ENCODE results near the gene SYCP1. TPM values are rescaled to one million over a fixed set of nuclear protein-coding genes. Genes with fewer than 3 reads are reported as not detected.

The SYCP1 gene
- total RNA-seq, 1 donor from 2014 or later = not detected

GRCh38 chr1:115036814-115037507 is 182.3 kb downstream of the SYCP1 start:
- DNase-seq (ENCODE audit: missing footprints) (no peak), ATAC-seq (peak; percentile 56)
- intact Hi-C loops (cut with DNase I) = no loop called here

GRCh38 chr1:115040501-115040900 is 185.8 kb downstream of the SYCP1 start:
- ATAC-seq = no peak
- intact Hi-C loops (cut with DNase I) = no loop called here
- no peak for DNase-seq (ENCODE audit: missing footprints)

GRCh38 chr1:115041654-115042053 is 187.0 kb downstream of the SYCP1 start:
- DNase-seq (ENCODE audit: missing footprints) (no peak), ATAC-seq (no peak)
- intact Hi-C loops (cut with DNase I) = no loop called here

Other genes starting within 250 kb of the SYCP1 start
- gene DENND2C, start 184.8 kb upstream of the SYCP1 start, total RNA-seq = 2.6 TPM
- gene AMPD1, start 159.3 kb upstream of the SYCP1 start, total RNA-seq = not detected
- 7.2 TPM for gene NRAS, start 138.1 kb upstream of the SYCP1 start, total RNA-seq
- 873 TPM for gene CSDE1, start 96.9 kb upstream of the SYCP1 start, total RNA-seq
- 34.2 TPM for gene SIKE1, start 74.2 kb upstream of the SYCP1 start, total RNA-seq
- not detected for gene TSHB, start 175.0 kb downstream of the SYCP1 start, total RNA-seq
- gene TSPAN2, start 234.6 kb downstream of the SYCP1 start, total RNA-seq = 10.3 TPM

All from Right ventricle myocardium inferior (tissue), 1 donor.